Fibroblast of upper back skin (primary cell): ENCODE data around the gene ZFYVE28.
"Not testable (repeated sequence)": the region's sequence is repeated elsewhere in the genome, so short reads cannot be mapped to it uniquely, and the experiment has no call there.

Experiments used
- DNase-seq: peaks from one replicate; pipeline ENCODE4 v3.0.0-alpha.2; 2013

The ZFYVE28 gene

DNA sequence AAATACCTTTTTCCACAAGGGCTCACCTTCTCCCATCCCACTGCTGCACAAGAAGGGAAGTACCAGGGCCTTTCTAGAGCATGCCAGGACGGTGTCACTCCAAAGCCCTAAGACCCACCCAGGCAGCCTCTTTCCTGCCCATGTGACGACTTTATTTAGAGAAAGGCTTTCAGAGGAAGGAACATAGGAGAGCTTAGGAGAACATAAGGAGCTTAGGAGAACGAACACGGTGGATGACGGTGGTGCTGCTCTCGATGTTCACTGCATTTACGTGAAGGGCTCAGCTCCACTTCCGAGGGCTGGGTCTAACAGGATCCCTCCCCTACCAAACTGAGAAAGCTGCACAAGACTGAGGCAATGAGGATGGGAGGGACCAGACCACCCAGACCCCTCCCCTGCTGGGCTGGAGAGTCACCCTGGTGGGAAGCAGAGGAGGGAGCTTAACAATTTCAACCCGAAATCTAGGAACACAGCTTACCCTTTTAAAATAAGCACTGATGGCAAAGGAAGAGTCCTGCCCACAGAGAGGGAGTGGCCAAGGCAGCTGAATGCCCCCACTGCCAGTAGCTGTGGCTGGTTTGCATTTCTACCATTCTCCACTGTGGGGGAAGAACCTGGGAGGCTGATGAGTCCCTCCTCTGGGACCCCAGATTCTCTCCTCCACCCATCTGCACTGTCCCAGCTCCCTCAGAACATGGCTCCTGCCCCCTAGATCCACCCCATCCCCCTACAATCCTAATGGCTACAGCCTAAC is 29.8 kb downstream of the ZFYVE28 start:
- DNase-seq = no peak

DNA sequence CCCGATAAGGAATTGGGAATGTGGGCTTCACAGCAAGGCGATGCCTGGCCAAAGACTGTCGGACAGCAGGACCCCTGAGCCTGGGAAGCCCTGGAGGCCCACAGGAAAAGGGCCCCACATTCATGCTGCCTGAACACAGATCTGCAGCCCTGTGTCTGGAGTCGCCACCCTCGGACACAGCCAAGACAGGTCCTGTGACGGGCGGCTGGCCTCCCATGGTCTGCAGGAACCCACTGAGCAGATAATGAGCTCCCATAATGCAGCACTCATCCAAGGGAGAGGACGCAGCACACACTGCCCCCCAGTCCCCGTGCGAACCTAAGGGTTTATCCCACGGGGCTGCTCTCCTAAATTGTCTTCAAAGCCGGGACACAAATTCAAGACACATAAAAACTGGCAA is 30.6 kb downstream of the ZFYVE28 start:
- no peak for DNase-seq

DNA sequence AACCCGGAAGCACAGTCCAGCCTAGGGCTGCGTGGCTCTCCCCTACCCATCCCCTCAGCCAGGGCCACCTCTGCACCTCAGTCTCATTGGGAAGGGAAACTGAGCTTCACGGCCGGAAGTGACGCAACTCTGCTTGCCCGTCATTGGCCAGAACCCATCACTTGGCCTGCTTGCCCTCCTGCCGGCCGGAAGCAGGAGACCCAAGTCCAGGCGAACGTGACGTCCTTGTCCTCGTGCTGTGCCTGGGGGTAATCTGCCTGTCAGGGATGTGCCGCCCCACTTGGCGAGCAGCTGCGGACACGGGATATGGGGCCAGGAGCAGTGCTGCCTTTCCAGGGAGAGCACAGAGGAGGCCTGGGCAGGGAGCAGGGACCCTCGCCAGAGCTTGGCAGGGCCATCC is 31.2 kb downstream of the ZFYVE28 start:
- DNase-seq = no peak

DNA sequence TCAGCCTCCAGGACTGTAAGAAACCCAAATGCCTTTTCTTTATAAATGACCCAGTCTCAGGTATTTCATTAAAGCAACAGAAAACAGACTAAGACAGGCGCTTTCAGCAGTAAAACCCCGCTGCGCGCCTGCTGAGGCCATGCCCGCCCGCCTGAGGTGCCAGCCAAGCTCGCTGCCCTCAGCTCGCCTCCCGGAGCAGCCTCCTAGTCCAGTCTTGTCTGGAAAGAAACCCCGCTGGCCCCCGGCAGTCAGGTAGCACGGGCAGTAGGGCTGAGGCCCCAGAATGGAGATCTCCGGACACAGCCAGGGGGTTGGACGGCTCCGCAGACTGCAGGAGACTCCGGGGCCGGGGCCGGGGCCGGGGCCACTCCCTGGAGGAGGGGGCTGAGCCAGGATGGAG is 31.7 kb downstream of the ZFYVE28 start:
- no peak for DNase-seq

DNA sequence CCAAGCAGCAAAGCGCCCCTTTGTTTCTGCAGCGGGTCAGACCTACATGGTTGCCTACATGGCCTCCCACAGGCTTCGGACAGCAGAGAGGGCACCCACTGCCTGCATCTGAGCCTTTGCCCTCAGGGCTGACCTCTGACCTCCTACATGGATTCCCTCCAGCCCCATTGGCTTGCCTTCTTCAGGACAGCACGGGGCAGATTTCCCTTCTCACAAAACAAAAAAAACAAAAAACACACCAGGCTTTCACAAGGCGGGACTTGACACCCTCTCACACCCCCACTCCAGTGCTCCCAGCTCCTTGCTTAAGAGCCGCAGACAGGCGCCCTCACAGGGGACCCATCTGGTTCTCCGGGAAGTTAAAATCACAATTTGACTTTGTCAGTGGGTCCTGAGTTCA is 32.9 kb downstream of the ZFYVE28 start:
- no peak for DNase-seq

DNA sequence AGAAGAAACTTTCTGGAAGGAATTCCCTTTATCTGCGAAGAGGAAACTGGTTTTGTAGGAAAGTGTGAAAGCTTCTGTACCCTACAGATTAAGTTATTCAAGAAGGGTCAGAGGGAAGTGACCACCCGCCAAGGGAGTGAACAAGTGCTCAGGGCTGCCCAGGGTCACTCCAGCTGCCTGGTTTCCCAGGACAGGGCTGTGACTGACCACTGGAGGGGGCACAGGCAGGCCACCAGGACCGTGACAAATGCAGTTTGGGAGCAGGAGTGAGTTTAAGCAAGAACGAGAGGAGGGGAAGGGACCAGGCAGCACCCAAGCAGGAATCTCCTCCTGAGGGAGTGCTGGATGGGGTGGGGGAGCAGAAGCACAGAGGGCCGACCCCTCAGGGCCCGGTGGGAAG is 34.2 kb downstream of the ZFYVE28 start:
- no peak for DNase-seq

DNA sequence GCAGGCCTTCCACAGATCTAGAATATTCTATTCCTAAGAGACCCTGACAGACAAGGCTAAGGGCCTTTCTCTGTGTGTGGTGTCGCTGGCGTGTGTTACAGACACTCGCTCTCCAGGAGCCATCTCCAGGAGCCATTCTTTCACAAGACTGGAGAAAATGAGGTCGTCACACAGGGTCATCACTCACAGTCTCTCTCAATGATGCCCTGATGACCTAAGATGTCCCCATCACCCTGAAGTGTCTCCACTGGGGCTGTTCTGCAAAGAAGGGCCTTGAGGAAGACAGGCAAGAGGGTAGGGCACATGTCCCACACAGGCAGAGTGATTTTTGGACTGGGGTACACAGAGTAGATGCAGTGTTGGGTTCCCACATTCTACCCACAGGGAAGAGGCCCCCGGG is 34.7 kb downstream of the ZFYVE28 start:
- no peak for DNase-seq

DNA sequence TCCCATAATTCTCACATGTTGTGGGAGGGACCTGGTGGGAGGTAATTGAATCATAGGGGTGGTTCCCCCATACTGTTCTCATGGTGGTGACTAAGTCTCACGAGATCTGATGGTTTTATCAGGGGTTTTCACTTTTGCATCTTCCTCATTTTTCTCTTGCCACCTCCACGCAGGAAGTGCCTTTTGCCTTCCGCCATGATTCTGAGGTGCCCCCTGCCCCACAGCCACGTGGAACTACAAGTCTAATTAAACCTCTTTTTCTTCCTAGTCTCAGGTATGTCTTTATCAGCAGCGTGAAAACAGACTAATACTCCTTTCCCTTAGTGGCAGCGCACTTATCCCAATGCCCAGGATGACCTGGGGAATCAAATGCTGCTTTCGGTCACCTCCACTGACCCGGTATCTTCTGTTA is 35.2 kb downstream of the ZFYVE28 start:
- not testable (repeated sequence) for DNase-seq

DNA sequence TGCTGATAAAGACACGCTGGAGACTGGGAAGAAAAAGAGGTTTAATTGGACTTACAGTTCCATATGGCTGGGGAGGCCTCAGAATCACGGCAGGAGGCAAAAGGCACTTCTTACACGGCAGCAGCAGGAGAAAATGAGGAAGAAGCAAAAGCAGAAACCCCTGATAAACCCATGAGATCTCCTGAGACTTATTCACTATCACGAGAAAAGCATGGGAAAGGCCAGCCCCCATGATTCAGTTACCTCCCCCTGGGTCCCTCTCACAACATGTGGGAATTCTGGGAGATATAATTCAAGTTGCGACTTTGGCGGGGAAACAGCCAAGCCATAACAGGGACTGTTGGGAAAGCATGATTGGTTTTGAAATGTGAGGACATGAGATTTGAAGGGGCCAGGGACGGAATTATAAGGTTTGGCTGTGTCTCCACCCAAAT is 35.7 kb downstream of the ZFYVE28 start:
- DNase-seq = not testable (repeated sequence)

DNA sequence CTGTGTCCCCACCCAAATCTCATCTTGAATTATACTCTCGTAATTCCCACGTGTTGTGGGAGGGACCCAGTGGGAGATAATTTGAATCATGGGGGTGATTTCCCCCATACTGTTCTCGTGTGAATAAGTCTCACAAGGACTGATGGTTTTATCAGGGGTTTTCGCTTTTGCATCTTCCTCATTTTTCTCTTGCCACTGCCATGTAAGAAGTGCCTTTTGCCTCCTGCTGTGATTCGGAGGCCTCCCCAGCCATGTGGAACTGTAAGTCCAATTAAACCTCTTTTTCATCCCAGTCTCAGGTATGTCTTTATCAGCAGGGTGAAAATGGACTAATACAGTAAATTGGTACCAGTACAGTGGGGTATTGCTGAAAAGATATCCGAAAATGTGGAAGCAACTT is 37.9 kb downstream of the ZFYVE28 start:
- not testable (repeated sequence) for DNase-seq

DNA sequence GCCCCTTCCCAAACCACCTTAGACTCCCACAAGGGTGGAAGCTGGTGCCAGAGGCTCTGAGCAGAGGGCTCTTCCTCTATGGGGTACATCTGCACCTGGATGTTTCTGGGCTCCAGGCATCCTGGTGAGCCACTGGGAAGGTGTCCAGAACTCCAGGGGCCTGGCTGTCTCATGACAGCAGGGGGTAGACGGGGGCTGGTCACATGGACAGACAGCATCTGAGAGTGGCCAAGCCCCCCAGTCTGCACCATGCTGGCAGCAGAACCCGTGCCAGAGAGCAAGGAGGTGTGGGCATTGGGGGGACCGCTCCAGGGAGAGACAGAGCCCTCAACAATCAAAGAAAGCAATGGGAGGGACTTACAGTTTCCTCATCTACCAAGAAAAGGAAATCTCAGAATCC is 39.5 kb downstream of the ZFYVE28 start:
- no peak for DNase-seq

DNA sequence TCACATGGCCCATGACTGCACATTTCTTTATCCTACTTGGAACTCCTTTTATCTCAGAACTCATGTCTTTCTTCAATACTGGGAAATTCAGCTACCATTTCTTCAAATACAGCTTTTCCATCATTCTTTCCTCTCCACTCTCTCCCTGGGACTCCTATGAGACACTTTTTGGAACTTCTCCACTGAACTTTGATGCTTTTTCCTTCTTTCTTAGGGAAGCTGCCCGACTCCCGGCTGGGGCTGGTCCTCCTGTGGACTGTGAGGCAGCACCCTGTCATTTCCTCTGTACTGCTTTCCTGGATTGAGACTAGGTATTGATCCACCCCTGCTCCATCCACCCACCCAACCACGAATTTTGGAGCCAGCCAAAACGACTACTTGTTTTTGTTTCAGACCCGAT is 40.0 kb downstream of the ZFYVE28 start:
- DNase-seq = no peak

DNA sequence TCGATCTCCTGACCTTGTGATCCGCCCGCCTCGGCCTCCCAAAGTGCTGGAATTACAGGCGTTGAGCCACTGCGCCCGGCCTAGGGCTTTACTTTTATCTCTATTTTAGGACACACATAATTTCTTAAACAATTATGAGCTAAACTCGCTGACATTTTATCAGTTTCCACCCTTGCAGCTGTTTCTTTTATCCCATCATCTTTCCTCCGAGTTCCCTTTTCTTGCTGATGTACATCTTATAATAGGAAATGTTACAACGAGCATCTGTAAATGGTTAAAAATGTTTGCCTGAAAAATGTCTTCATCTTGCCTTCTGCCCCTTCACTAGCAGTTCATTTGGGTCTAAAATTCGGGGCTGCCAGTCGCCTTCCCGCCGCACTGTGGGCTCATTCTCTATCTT is 41.2 kb downstream of the ZFYVE28 start:
- no peak for DNase-seq

DNA sequence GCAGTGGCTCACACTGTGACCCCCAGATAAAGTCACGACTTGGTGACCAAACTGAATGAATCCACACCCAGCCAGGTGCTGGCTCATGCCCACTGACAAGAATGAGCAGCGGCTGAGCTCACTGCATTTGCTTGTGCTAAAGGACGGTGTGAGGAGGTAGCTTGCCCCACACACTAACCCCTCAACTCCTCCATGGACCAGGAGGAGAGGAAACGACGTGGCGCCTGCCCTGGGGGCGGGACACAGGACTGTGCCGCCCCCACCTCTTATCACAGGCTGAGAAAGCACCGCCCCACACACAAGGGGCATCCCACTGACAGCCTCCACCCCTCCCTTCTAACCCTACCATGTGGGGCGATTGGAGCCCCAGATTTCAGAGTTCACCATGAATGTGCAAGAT is 43.0 kb downstream of the ZFYVE28 start:
- DNase-seq = no peak

DNA sequence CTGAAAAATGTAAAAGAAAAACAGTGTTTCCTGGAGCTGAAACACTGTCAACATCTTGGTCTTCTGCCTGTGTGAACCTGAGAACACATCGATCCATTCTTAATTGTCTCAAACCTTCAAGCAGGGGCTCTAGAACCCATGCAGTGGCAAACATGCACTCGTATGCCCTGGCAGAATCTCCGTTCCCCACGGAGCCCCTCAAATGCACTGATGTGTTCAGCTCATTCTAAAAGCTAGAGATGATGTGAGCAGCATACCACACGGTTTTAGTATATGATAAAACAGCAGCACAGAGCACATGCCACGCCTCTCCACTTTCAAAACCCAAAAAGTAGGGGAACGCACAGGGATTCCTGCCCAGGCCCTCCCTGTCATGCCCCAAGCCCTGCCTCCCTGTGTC is 44.9 kb downstream of the ZFYVE28 start:
- no peak for DNase-seq

DNA sequence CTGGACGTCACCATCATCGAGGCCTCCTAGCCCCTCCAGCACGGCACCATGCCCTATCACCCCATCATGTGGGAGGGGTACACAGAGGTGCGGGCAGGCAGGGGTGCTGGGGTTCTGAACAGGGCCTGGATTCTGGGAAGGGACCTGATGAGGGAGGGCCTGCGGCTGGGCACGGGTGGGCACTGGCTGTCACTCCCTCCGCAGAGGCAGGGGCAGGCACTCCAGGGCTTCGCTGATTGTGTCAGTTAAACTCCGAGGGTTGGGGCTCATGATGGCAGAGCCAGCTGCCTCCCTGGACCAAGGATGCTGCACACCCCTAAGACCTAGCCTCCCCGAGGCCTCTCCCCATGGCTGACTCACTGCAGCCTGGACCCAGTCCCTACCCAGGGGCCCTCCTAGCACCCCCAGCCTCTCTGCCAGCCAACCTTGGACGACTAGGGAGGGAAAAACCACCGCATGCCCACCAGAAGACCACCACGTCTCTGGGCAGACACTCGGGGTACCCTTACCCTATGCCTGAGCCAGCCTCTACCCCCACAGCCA is 45.9 kb downstream of the ZFYVE28 start:
- no peak for DNase-seq

DNA sequence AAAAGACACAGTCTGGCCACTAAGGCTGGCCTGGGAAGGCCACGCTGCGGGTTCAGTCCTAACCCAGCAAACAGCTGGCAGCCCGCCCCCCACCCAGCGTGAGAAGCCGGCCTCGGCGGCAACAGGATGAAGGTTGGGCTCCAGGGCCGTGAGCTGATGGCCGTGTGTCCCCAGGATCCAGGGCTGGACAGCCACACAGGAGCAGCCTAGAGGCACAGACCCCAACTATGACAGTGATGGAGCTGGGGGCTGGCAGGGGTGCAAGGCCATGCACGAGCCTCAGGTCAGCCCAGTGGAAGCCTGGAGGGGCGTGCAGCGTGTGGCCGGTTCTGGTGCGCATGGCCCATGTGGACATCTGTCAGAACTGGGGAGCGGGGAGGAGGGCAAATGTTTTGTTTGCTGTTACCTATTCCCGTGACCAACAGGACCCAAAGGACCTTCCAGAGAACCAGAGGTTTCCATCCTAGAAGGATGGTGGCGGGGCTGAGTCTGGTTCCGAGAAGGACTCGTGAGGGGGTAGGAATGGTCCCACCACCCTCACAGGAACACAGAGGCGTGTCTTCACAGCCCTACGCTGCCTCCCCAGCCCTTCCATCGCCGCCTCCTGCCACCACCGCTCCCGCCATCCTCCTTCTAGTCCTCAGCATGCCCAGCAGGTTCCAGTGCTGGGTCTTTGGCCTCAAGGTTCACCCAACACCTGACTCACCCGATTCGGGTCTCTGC is 46.5 kb downstream of the ZFYVE28 start:
- DNase-seq = no peak

DNA sequence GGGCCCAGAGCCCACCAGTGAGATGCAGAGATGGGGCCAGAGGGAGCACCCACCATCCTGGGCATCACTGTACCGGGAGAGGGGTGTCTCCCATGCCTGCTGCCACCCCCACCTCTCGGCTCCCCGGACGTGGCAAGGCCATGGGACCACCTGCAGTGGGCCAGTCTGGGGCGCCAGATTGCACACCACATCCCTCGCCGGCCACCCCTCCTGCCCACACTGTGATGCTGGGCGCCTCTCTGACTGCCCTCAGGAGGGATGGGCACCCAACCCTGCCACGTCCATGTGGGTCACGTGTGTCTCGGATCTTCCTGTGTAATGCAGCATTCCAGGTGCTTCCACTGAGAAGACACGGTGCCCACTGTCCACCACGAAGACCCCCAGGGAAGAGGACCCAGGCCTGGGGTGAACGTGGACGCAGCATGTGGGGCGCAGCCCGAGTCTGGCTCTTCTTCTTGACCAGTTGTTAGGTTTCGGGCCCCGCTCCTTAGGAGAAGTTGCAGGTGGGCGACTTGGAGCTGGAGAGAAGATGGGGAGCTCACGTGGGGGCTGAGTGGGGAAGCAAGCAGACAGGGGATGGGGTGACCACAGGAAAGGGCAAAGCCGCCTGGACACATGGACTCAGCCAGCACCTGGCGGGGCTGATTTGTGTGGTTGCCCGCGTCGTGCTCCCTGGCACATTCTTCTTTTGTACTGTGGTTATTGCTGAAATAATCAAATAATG is 47.7 kb downstream of the ZFYVE28 start:
- no peak for DNase-seq

DNA sequence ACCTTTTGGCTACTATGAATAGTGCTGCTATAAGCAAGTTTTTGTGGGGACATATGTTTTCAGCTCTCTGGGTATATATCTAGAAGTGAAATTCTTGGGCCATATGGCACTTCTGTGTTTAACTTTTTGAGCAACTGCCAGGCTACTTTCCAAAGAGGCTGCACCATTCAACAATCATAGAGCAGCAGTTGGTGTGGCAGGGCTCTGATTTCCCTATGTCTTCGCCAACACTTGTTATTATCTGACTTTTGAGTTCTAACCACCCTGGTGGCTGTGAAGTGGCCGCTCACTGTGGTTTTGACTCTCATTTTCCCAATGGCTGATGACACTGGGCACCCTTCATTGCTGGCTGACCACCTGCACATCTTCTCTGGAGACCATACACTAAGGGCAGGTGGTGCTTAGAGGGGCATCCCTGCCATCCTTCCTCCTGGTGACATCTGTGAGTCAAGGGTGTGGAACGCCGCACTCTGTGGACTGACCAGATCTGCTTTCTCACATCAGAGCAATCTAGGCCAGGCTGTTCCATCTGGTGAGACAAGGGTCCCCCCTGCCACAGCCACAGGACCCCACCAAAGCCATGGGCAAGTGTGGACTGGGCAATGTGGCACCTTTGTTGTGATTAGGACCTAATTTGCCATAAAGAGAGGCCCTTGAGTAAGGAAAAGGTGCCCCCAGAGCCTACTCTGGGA is 49.6 kb downstream of the ZFYVE28 start:
- no peak for DNase-seq

DNA sequence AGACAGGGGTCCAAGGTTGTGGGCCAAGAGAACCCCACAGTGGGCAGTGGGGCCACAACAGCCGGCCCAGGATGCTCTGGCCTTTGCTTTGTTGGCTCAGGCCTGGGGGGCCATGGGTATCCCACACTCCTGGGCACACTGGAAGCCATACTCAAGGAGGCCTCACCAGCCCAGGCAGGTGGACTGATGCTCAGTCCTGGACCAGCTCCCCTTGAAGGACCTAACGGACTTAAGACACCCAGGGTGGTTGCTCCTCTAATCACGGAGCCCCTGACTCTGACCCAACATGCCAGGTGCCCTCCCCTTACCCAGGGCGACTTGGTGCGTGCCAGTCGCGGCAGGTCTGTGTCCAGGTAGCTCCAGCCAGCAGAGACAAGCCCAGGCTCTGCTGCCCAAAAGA is 50.8 kb downstream of the ZFYVE28 start:
- no peak for DNase-seq

DNA sequence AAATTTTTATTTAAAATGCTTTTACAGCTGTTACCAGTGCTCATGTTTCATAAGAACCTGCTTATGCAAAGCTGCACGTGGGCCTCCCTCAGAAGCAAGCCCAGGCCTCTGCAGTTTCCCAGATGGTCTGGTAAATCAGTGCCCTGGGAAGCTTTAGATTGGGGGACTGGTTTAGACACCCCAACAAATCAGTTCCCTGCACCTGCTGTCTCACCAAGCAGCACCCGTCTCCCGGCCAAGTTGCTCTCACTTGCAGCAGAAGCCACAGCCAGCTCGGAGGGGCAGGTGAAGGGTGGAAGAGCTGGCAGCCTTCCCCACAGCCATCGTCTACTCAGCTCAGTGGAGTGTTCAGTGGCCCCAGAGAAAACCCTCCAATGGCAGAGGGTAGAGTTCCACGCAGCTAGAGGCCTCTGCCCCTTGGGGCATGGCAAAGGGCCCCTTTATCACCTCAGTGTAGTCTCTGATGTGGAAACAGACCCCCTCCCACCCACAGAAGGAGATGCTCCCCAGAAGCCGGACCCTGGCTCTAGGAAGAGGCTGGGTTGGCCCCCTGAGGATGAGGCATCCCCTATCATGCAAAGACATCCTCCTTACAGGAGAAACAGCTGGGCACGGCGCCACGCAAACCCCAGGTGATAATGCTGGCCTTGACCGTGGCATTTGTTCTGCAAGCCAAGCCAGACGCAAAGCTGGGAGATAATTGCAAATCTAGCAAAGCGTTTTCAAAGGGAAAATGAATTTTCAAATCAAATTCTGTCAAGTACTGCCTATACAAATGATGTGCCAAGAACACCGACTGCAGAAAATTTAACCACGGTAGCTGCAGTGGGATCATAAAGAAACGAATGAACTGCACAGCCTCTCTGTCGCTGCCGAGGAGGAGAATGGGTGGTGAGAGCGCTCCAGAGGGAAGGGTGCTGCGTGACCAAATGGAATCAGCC is 51.9 kb downstream of the ZFYVE28 start:
- DNase-seq = no peak

DNA sequence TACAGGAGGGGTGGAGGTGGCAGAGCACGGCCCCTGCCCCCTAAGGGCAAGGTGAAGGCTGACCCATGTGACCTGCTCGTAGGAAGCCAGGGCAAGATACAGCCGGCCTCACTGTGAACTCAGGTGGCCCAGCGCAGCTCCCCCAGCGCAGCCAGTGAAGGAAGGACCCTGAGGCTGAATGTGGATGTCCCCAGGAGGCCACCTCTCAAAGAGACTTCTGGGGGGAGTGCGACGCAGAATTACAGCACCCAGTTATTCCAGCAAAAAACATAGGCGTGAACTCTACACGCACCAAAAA is 52.6 kb downstream of the ZFYVE28 start:
- no peak for DNase-seq
